ENCODE results near the gene ASIC2. TPM values are rescaled to one million over a fixed set of nuclear protein-coding genes. Genes with fewer than 3 reads are reported as not detected.

ASIC2 gene
- total and polyA plus RNA-seq, 9 of the 15 experiments (the other 6 are each of a cell fraction or from before 2014, with no cell fraction given): not detected

- no TSS peak for BruUV-seq (replicated peaks)
- POLR2A ChIA-PET: no interaction called here
- no peak overlapping the region for H3K4me2 ChIP-seq (ENCODE audit: insufficient read depth, low read length)
- H3K9me1 ChIP-seq (ENCODE audit: control insufficient read depth, insufficient read depth, low read length): no peaks in the 10 kb centered on the region
- H3K4me3 ChIP-seq: no peak overlapping the region
- CTCF ChIA-PET (ENCODE audit: low intra/inter-chr PET ratio): no interaction called here
- no peaks in the 10 kb centered on the region for H3K9me3 ChIP-seq (replicated peaks; ENCODE audit: control insufficient read depth, insufficient read depth, low read depth, low read length)
- no peak overlapping the region for H3K9ac ChIP-seq (ENCODE audit: insufficient read depth in 1 of 2, low read depth in 2 of 2, low read length in 2 of 2)
- peaks cover 0 to 16% of the 10 kb centered on the region in 2 experiments; a peak in 1 of 5 replicates for H3K27me3 ChIP-seq (ENCODE audit: control insufficient read depth in 2 of 2, insufficient read depth in 2 of 2, low read length in 2 of 2)
- no peaks in the 10 kb centered on the region for H3K36me3 ChIP-seq (ENCODE audit: control insufficient read depth, insufficient read depth, low read length)
- no peaks in the 10 kb centered on the region; the same call in 1 of the 2 replicates for H4K20me1 ChIP-seq (replicated peaks; ENCODE audit: control insufficient read depth, insufficient read depth, low read length)
- H3K79me2 ChIP-seq (ENCODE audit: control insufficient read depth, insufficient read depth, low read length): no peaks in the 10 kb centered on the region
- DNase-seq (ENCODE audit: extremely low read depth in 1 of 4, low spot score in 3 of 4) (no peak), FAIRE-seq (no peak), ATAC-seq (no peak)
- H3K27ac ChIP-seq (ENCODE audit: extremely low read depth, low read depth, low read length): no peak overlapping the region
- in situ Hi-C loops (cut with MboI) (no loop called here), intact Hi-C loops (cut with micrococcal nuclease) (no loop called here)
- WGBS (ENCODE audit: insufficient coverage, low coverage, missing lambda C conversion rate): 3% methylated on average over 4 of the region's 4 CpGs
- no peak overlapping the region for H2AFZ ChIP-seq (ENCODE audit: low read depth, low read length)
- TF ChIP-seq ZNF436 (CRISPR knock-in tag; IDR thresholded peaks at IDR 0.05): no peak
- no peak for TF ChIP-seq POLR2B (IDR thresholded peaks at IDR 0.05; ENCODE audit: low read depth, partially characterized antibody)
- TF ChIP-seq KLF16 (IDR thresholded peaks at IDR 0.05): no peak
- no peak for TF ChIP-seq AFF4 (CRISPR knock-in tag; IDR thresholded peaks at IDR 0.05)
- no peak for TF ChIP-seq MEIS2 (IDR thresholded peaks at IDR 0.05; ENCODE audit: partially characterized antibody)
- no peak for TF ChIP-seq CEBPG (CRISPR knock-in tag; IDR thresholded peaks at IDR 0.05)
- TF ChIP-seq CEBPG (tag; conservative IDR thresholded peaks at IDR 0.05 in 1 of 2, IDR thresholded peaks at IDR 0.05 in 1 of 2): no peak
- no peak for TF ChIP-seq ELF2 (CRISPR knock-in tag; IDR thresholded peaks at IDR 0.05)
- no peak for TF ChIP-seq RBM39 (optimal IDR thresholded peaks at IDR 0.05; ENCODE audit: low read depth, low read length)
- no peak for TF ChIP-seq HNRNPLL (IDR thresholded peaks at IDR 0.05; ENCODE audit: low read depth, low read length, poor library complexity, severe bottlenecking)
- no peaks in the 10 kb centered on the region for H3K4me1 ChIP-seq (replicated peaks in 1 of 2; ENCODE audit: control insufficient read depth in 2 of 2, insufficient read depth in 2 of 2, low read length in 2 of 2)
These were observed 180.3 kb downstream of the ASIC2 start for GRCh38 chr17:33112763-33113162.
